SW480 (cell line): ENCODE data around the gene GALR3.

Source experiments
- DNase-seq: peaks from one replicate; pipeline ENCODE4 v3.0.0-alpha.2; 2016; ENCODE audit warnings: low spot score

Gene GALR3

GRCh38 chr22:37865510-37865909 lies 42.3 kb downstream of the GALR3 start:
- DNase-seq = no peak

- no peak for DNase-seq
Measured at GRCh38 chr22:37870273-37870672, 47.1 kb downstream of the GALR3 start.
